Lung (tissue), 12 donors: ENCODE data around the gene GCNA. TPM values are rescaled to one million over a fixed set of nuclear protein-coding genes. Genes with fewer than 3 reads are reported as not detected.
"Not testable (repeated sequence)": the region's sequence is repeated elsewhere in the genome, so short reads cannot be mapped to it uniquely, and the experiment has no call there.

Source experiments
- ATAC-seq: fragments of 200-7000 bp; cut with Tn5 transposase; one replicate; pipeline ENCODE4 v1.9.1; 2020; ENCODE audit warnings: moderate number of reproducible peaks; ENCODE audit not compliant: insufficient read depth, low FRiP score
- DNase-seq, 3 donors: peaks; one replicate each; pipeline ENCODE4 v3.0.0-alpha.2; 2013 to 2017
- H3K27ac ChIP-seq, 2 donors: one replicate each; pipeline ENCODE4 v1.5.1; 2013; ENCODE audit warnings: mild to moderate bottlenecking in 2 of 2, moderate library complexity in 2 of 2, control low read depth in 1 of 2, inconsistent platforms in 1 of 2, low read depth in 1 of 2, low read length in 1 of 2
- H3K27me3 ChIP-seq, 3 donors: one replicate each; pipeline ENCODE4 v1.5.1; 2013; ENCODE audit warnings: low read length in 2 of 3; ENCODE audit not compliant: control insufficient read depth in 3 of 3, insufficient read depth in 3 of 3
- H3K36me3 ChIP-seq, 4 donors: one replicate each; pipeline ENCODE4 v1.5.1; 2013; ENCODE audit warnings: low read length in 4 of 4, mild to moderate bottlenecking in 1 of 4, moderate library complexity in 1 of 4; ENCODE audit not compliant: control insufficient read depth in 4 of 4, insufficient read depth in 4 of 4
- H3K4me1 ChIP-seq, 5 donors: one replicate each; pipeline ENCODE4 v1.5.1; 2013; ENCODE audit warnings: low read length in 5 of 5, mild to moderate bottlenecking in 2 of 5, moderate library complexity in 1 of 5; ENCODE audit not compliant: control insufficient read depth in 5 of 5, insufficient read depth in 5 of 5
- H3K4me3 ChIP-seq: one replicate; pipeline ENCODE4 v1.5.1; 2013; ENCODE audit warnings: mild to moderate bottlenecking, control low read depth, moderate library complexity
- H3K9ac ChIP-seq, 2 donors: one replicate each; pipeline ENCODE4 v1.5.1; 2013; ENCODE audit warnings: low read length in 2 of 2, control low read depth in 1 of 2; ENCODE audit not compliant: insufficient read depth in 1 of 2
- H3K9me3 ChIP-seq, 4 donors: one replicate each; pipeline ENCODE4 v1.5.1; 2013; ENCODE audit warnings: low read length in 3 of 4, mild to moderate bottlenecking in 1 of 4, moderate library complexity in 1 of 4; ENCODE audit not compliant: control insufficient read depth in 4 of 4, insufficient read depth in 3 of 4
- WGBS, 2 donors: extraction: QIAGEN DNeasy Blood & Tissue Kit; methylation state at CpG; one replicate each; pipeline ENCODE4 v1.1.7; 2013; 5-methylcytosine and 5-hydroxymethylcytosine counted together
- polyA plus RNA-seq, 2 donors: library from polyadenylated mRNA; stranded (reverse); fragments of 200-250 nt; gene quantifications; one replicate each; pipeline ENCODE4 v1.2.1, GENCODE V29; 2013
- total RNA-seq, 2 donors: library from RNA; depleted of rRNA in 1 of 2; stranded (reverse); fragments of >200 nt in 1 of 2; gene quantifications; one replicate each; pipeline ENCODE4 v1.2.1, GENCODE V29; 2014 to 2021
- TF ChIP-seq, protein P1 (sequence below): IDR thresholded peaks from 2 replicates; pipeline ENCODE4 v1.5.1; 2012; ENCODE audit warnings: mild to moderate bottlenecking; ENCODE audit errors: control extremely low read depth, extremely low read depth
- donor health status: control.
- donor health status: control.
- donor health status: Bipolar disorder and iron deficiency.
- donor health status: healthy.
- donor health status: DM: yes; HTN: yes; CAD: no.

Gene GCNA
- total and polyA plus RNA-seq, 4 donors, result 0.92 to 3.7 (median 1.8) TPM

DNA sequence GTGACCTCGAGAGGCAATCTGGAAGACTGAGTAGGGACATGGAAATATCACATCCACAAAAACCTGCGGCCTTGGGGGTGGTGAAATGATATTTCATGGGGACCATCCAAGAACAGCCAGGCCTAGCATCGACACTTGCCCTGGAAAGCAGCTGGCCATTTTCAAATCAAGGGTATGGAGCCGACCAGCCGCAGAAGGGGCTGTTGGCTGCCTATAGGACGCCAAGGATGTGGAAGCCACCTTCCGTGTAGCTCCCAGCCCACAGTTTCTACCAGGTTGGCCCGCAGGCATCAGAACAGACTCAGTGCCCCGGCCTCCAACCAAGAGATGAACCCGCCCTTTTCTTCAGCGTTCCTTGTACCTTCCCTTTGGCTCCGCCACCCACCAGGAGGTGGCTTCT, 83.7 kb downstream of the GCNA start:
- no peaks in the 10 kb centered on the region for H3K36me3 ChIP-seq
- WGBS, 2 donors, result 81 to 84% methylated on average over 8 to 12 of the region's 12 CpGs
- H3K9me3 ChIP-seq, result peaks cover 0 to 2% (median 0%) of the 10 kb centered on the region in 4 donors
- DNase-seq (no peak), ATAC-seq (no peak)
- H3K4me1 ChIP-seq, result no peaks in the 10 kb centered on the region
- H3K4me3 ChIP-seq, result no peak overlapping the region
- H3K9ac ChIP-seq, result no peak overlapping the region
- TF ChIP-seq, protein P1, sequence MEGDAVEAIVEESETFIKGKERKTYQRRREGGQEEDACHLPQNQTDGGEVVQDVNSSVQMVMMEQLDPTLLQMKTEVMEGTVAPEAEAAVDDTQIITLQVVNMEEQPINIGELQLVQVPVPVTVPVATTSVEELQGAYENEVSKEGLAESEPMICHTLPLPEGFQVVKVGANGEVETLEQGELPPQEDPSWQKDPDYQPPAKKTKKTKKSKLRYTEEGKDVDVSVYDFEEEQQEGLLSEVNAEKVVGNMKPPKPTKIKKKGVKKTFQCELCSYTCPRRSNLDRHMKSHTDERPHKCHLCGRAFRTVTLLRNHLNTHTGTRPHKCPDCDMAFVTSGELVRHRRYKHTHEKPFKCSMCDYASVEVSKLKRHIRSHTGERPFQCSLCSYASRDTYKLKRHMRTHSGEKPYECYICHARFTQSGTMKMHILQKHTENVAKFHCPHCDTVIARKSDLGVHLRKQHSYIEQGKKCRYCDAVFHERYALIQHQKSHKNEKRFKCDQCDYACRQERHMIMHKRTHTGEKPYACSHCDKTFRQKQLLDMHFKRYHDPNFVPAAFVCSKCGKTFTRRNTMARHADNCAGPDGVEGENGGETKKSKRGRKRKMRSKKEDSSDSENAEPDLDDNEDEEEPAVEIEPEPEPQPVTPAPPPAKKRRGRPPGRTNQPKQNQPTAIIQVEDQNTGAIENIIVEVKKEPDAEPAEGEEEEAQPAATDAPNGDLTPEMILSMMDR, result no peak
- no peak overlapping the region for H3K27ac ChIP-seq
- H3K27me3 ChIP-seq, result no peaks in the 10 kb centered on the region

DNA sequence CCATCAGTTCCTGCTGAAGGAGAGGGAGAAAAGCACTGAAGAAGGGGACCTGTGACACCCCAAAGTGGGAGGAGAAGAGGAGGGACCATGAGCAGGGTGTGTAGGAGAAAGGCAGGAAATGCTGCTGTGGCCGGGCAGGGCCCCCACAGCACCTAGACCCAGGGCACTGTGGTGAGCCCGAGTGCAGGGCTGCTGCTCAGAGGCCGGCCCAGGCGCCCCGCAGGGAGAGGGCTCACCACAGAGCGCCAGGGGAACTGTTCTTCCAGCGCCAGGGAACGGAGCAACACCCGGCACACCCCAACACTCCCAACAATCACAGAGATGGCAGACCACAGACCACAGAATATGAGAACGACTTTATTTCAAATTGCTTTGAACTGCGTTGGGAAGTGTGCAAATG, 84.4 kb downstream of the GCNA start:
- not testable (repeated sequence) for ATAC-seq, H3K4me3 ChIP-seq, H3K4me1 ChIP-seq, H3K27ac ChIP-seq, H3K36me3 ChIP-seq, H3K27me3 ChIP-seq, H3K9me3 ChIP-seq, DNase-seq, H3K9ac ChIP-seq
- 20 to 59% methylated on average over 3 to 11 of the region's 11 CpGs for WGBS, 2 donors

Other genes with a start within 250 kb of the GCNA start
- 10 to 100 TPM; 36.6 to 77.4 TPM for gene TAF1, start 212.1 kb upstream of the GCNA start, total RNA-seq
- gene TAF1, start 212.1 kb upstream of the GCNA start, polyA plus RNA-seq, result 10 to 100 TPM in 1 of 2 donors, 1 to 10 TPM in 1; 9.5 to 14.7 TPM
- 100 to 1,000 TPM in 1 of 2 donors, 10 to 100 TPM in 1; 91.3 to 385 TPM for gene OGT, start 45.3 kb upstream of the GCNA start, total RNA-seq
- 10 to 100 TPM; 32.3 to 54.2 TPM for gene OGT, start 45.3 kb upstream of the GCNA start, polyA plus RNA-seq
- gene CXCR3, start 40.1 kb downstream of the GCNA start, total RNA-seq, result under 1 TPM; 0.40 to 0.74 TPM
- under 1 TPM; 0.62 to 0.87 TPM for gene CXCR3, start 40.1 kb downstream of the GCNA start, polyA plus RNA-seq
- not detected for gene CXorf49, start 139.8 kb downstream of the GCNA start, total RNA-seq
- gene CXorf49, start 139.8 kb downstream of the GCNA start, polyA plus RNA-seq, result not detected
- gene CXorf49B, start 184.9 kb downstream of the GCNA start, total RNA-seq, result not detected
- gene CXorf49B, start 184.9 kb downstream of the GCNA start, polyA plus RNA-seq, result not detected